ENCODE results near the gene QRSL1. TPM values are rescaled to one million over a fixed set of nuclear protein-coding genes. Genes with fewer than 3 reads are reported as not detected.
"Not testable (repeated sequence)": the region's sequence is repeated elsewhere in the genome, so short reads cannot be mapped to it uniquely, and the experiment has no call there.

Gene QRSL1
- total RNA-seq, 1 experiment from 2014 or later = 61.4 TPM

GRCh38 chr6:106627760-106628159 lies 1.6 kb upstream of the QRSL1 start:
- Histone ChIP-seq H3K9ac (ENCODE audit: low read length) (peak overlapping the region; percentile 81), H3K79me2 (ENCODE audit: low read length) (peaks cover 65% of the 10 kb centered on the region), H3K4me1 (ENCODE audit: low read length) (peaks cover 49% of the 10 kb centered on the region), H3K27ac (ENCODE audit: low read length) (peak overlapping the region; percentile 94), H3K4me3 (ENCODE audit: low read length) (peak overlapping the region; percentile 92), H3K36me3 (ENCODE audit: insufficient read depth, low read length) (peaks cover 18% of the 10 kb centered on the region), H3K4me2 (ENCODE audit: low read depth, low read length, poor library complexity, severe bottlenecking) (peak overlapping the region; percentile 81)
- H3K27me3 ChIP-seq (ENCODE audit: low read length); H2AFZ ChIP-seq (ENCODE audit: low read length); H4K20me1 ChIP-seq (ENCODE audit: insufficient read depth, low read depth, low read length); H3K9me2 ChIP-seq (replicated peaks; ENCODE audit: insufficient read depth, low read length); H3K9me3 ChIP-seq (ENCODE audit: low read length); DNase-seq: not testable (repeated sequence)

DNA sequence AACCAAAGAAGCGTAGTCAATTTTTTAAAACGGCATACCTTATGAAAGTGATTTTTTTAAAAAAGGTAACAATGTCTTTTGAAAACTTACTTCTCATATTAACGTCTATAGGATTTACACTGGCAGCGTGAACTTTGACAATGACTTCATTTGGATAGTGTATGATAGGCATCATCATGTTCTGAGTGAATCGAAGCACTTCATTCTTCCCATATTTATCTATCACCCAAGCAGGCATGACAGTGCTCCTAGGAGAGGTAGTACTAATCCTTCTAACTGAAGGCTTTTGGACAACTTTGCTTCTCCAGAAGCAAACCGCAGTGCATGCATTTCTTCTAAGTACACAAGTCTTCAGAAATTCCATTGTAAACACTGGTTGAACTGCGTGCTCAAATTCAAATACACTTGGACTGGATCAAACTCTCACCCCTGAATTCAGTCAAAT lies 698 bp upstream of the QRSL1 start:
- no peak for DNase-seq
- Histone ChIP-seq H3K27ac (ENCODE audit: low read length) (peak overlapping the region; percentile 94), H3K79me2 (ENCODE audit: low read length) (peaks cover 74% of the 10 kb centered on the region), H3K27me3 (ENCODE audit: low read length) (no peaks in the 10 kb centered on the region), H4K20me1 (ENCODE audit: insufficient read depth, low read depth, low read length) (no peaks in the 10 kb centered on the region), H3K4me3 (ENCODE audit: low read length) (peak overlapping the region; percentile 92), H3K4me2 (ENCODE audit: low read depth, low read length, poor library complexity, severe bottlenecking) (peak overlapping the region; percentile 81), H3K4me1 (ENCODE audit: low read length) (peaks cover 58% of the 10 kb centered on the region), H3K9ac (ENCODE audit: low read length) (peak overlapping the region; percentile 81), H3K9me2 (replicated peaks; ENCODE audit: insufficient read depth, low read length) (no peaks in the 10 kb centered on the region), H3K36me3 (ENCODE audit: insufficient read depth, low read length) (peaks cover 15% of the 10 kb centered on the region), H3K9me3 (ENCODE audit: low read length) (no peaks in the 10 kb centered on the region), H2AFZ (ENCODE audit: low read length) (no peak overlapping the region)

DNA sequence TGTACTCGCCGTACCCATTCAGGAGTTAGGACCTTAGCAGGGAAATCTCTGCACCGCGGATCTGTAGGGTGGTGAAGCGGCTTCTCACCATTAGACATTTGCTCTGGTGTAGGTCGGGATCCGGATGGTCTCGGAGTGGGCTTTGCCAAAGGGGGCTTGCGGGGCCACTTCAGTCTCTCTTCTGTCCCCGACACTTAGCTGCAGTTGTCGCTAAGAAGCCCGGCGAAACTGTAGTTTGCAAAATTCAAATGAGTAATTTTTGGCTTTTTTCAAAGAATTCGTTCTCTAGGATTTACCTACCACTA lies 433 bp downstream of the QRSL1 start:
- H3K4me3 ChIP-seq (ENCODE audit: low read length) = peak overlapping the region; percentile 92
- H3K27me3 ChIP-seq (ENCODE audit: low read length) = no peaks in the 10 kb centered on the region
- peaks cover 85% of the 10 kb centered on the region for H3K79me2 ChIP-seq (ENCODE audit: low read length)
- H3K9ac ChIP-seq (ENCODE audit: low read length) = peak overlapping the region; percentile 81
- peak overlapping the region; percentile 81 for H3K4me2 ChIP-seq (ENCODE audit: low read depth, low read length, poor library complexity, severe bottlenecking)
- peak overlapping the region; percentile 94 for H3K27ac ChIP-seq (ENCODE audit: low read length)
- H3K4me1 ChIP-seq (ENCODE audit: low read length) = peaks cover 69% of the 10 kb centered on the region
- no peak for DNase-seq
- H4K20me1 ChIP-seq (ENCODE audit: insufficient read depth, low read depth, low read length) = no peaks in the 10 kb centered on the region
- no peaks in the 10 kb centered on the region for H3K9me2 ChIP-seq (replicated peaks; ENCODE audit: insufficient read depth, low read length)
- no peaks in the 10 kb centered on the region for H3K9me3 ChIP-seq (ENCODE audit: low read length)
- H3K36me3 ChIP-seq (ENCODE audit: insufficient read depth, low read length) = peaks cover 13% of the 10 kb centered on the region; the same call in 1 of the 2 replicates
- no peak overlapping the region for H2AFZ ChIP-seq (ENCODE audit: low read length)

- Histone ChIP-seq H3K9me3 (ENCODE audit: low read length) (no peaks in the 10 kb centered on the region), H3K36me3 (ENCODE audit: insufficient read depth, low read length) (peaks cover 13% of the 10 kb centered on the region; the same call in 1 of the 2 replicates), H3K9me2 (replicated peaks; ENCODE audit: insufficient read depth, low read length) (no peaks in the 10 kb centered on the region), H2AFZ (ENCODE audit: low read length) (no peak overlapping the region), H3K9ac (ENCODE audit: low read length) (peak overlapping the region; percentile 81), H3K4me3 (ENCODE audit: low read length) (peak overlapping the region; percentile 92), H3K4me2 (ENCODE audit: low read depth, low read length, poor library complexity, severe bottlenecking) (peak overlapping the region; percentile 81), H3K79me2 (ENCODE audit: low read length) (peaks cover 86% of the 10 kb centered on the region), H4K20me1 (ENCODE audit: insufficient read depth, low read depth, low read length) (no peaks in the 10 kb centered on the region), H3K4me1 (ENCODE audit: low read length) (peaks cover 75% of the 10 kb centered on the region), H3K27me3 (ENCODE audit: low read length) (no peaks in the 10 kb centered on the region), H3K27ac (ENCODE audit: low read length) (peak overlapping the region; percentile 94)
- DNase-seq = peak; percentile 78
Observed at GRCh38 chr6:106630366-106630765, 988 bp downstream of the QRSL1 start.

GRCh38 chr6:106631346-106631745 lies 2.0 kb downstream of the QRSL1 start:
- peaks cover 84% of the 10 kb centered on the region for H3K79me2 ChIP-seq (ENCODE audit: low read length)
- DNase-seq = peak; percentile 43
- H3K36me3 ChIP-seq (ENCODE audit: insufficient read depth, low read length) = peaks cover 13% of the 10 kb centered on the region; the same call in 1 of the 2 replicates
- H3K4me3 ChIP-seq (ENCODE audit: low read length) = peak overlapping the region; percentile 5; the same call in 1 of the 2 replicates
- H3K4me1 ChIP-seq (ENCODE audit: low read length) = peaks cover 78% of the 10 kb centered on the region
- H3K4me2 ChIP-seq (ENCODE audit: low read depth, low read length, poor library complexity, severe bottlenecking) = peak overlapping the region; percentile 37
- H3K9ac ChIP-seq (ENCODE audit: low read length) = no peak overlapping the region
- no peaks in the 10 kb centered on the region for H4K20me1 ChIP-seq (ENCODE audit: insufficient read depth, low read depth, low read length)
- H2AFZ ChIP-seq (ENCODE audit: low read length) = no peak overlapping the region
- H3K27ac ChIP-seq (ENCODE audit: low read length) = peak overlapping the region; percentile 97
- no peaks in the 10 kb centered on the region for H3K9me3 ChIP-seq (ENCODE audit: low read length)
- no peaks in the 10 kb centered on the region for H3K27me3 ChIP-seq (ENCODE audit: low read length)
- H3K9me2 ChIP-seq (replicated peaks; ENCODE audit: insufficient read depth, low read length) = no peaks in the 10 kb centered on the region

- H3K9me3 ChIP-seq (ENCODE audit: low read length) = no peaks in the 10 kb centered on the region
- H3K79me2 ChIP-seq (ENCODE audit: low read length) = peaks cover 78% of the 10 kb centered on the region
- H3K4me3 ChIP-seq (ENCODE audit: low read length) = no peak overlapping the region
- no peaks in the 10 kb centered on the region for H3K27me3 ChIP-seq (ENCODE audit: low read length)
- peaks cover 88% of the 10 kb centered on the region for H3K4me1 ChIP-seq (ENCODE audit: low read length)
- H3K27ac ChIP-seq (ENCODE audit: low read length) = peak overlapping the region; percentile 97
- H3K9ac ChIP-seq (ENCODE audit: low read length) = peak overlapping the region; percentile 17
- H4K20me1 ChIP-seq (ENCODE audit: insufficient read depth, low read depth, low read length) = no peaks in the 10 kb centered on the region
- no peak overlapping the region for H2AFZ ChIP-seq (ENCODE audit: low read length)
- no peak for DNase-seq
- H3K36me3 ChIP-seq (ENCODE audit: insufficient read depth, low read length) = peaks cover 16% of the 10 kb centered on the region
- H3K4me2 ChIP-seq (ENCODE audit: low read depth, low read length, poor library complexity, severe bottlenecking) = peak overlapping the region; percentile 21
- H3K9me2 ChIP-seq (replicated peaks; ENCODE audit: insufficient read depth, low read length) = no peaks in the 10 kb centered on the region
Observed at GRCh38 chr6:106634565-106634964, 5.2 kb downstream of the QRSL1 start.

DNA sequence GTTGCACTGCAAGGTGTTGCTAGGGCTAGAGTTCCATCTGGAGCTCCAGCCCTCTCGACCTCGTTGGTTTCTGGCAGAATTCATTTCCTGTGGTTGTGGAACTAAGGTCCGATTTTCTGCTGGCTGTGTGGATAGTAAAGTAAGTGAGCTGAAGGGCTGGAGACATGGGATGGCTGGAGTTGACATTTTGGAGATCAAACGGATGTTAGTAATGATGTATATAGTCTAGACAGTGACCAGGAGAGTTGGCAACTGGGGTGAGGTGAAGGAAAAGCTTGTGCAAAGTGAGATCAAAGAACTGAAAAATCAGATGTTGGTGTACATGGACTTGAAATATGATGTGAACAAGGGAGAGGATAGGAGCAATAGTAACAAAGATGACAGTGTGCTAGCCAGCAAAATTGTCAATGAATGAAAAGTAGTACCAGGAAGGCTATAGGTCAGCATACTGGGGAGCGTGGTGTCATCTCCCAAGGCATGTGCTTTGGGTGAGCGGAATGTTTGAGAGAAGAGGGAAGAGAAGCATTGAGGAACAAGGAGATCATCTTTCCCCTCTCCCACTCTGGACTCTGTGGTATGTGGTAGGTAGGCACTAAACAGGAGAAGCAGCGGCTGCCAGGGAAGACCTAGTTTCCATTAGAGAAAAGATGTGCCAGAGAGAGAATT lies 7.8 kb downstream of the QRSL1 start:
- H3K27ac ChIP-seq (ENCODE audit: low read length) = peak overlapping the region; percentile 97
- peak overlapping the region; percentile 71 for H3K9ac ChIP-seq (ENCODE audit: low read length)
- DNase-seq = peak; percentile 77
- H3K4me2 ChIP-seq (ENCODE audit: low read depth, low read length, poor library complexity, severe bottlenecking) = peak overlapping the region; percentile 87
- H3K79me2 ChIP-seq (ENCODE audit: low read length) = peaks cover 79% of the 10 kb centered on the region
- no peaks in the 10 kb centered on the region for H3K27me3 ChIP-seq (ENCODE audit: low read length)
- peak overlapping the region; percentile 40 for H3K4me3 ChIP-seq (ENCODE audit: low read length)
- no peak overlapping the region for H2AFZ ChIP-seq (ENCODE audit: low read length)
- no peaks in the 10 kb centered on the region for H3K9me3 ChIP-seq (ENCODE audit: low read length)
- H3K36me3 ChIP-seq (ENCODE audit: insufficient read depth, low read length) = peaks cover 30% of the 10 kb centered on the region
- no peaks in the 10 kb centered on the region for H3K9me2 ChIP-seq (replicated peaks; ENCODE audit: insufficient read depth, low read length)
- H3K4me1 ChIP-seq (ENCODE audit: low read length) = peaks cover 85% of the 10 kb centered on the region
- H4K20me1 ChIP-seq (ENCODE audit: insufficient read depth, low read depth, low read length) = no peaks in the 10 kb centered on the region

DNA sequence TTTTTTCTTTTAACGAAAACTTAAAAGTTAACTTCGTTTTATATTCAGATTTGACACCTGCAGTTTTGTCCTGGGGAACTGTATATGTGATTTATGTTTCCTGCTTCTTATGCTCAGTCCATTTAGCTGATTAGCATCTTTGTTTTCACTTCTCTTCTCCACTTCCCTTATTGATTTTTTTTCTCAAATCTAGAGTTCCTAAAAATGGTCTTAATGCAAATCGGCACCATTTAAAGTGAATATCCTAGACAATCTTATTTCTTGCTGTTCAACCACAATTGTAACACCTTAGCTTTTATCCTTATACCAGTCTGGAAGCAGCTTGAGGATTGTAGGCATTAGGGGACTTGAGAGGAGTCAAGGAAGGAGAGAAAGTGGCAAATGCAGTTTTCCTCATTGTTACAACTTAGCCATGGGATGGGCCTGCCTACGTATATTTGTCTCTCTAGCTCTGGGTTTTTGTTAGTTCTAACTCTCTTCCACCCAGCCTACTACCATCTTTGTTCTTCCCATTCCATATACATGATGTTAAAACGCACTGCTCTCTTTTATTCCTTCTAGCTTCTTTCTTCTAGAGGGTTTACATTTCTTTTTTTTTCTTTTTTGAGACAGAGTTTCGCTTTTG lies 8.5 kb downstream of the QRSL1 start:
- Histone ChIP-seq H3K4me1 (ENCODE audit: low read length) (peaks cover 79% of the 10 kb centered on the region), H3K4me3 (ENCODE audit: low read length) (peak overlapping the region; percentile 40), H3K27me3 (ENCODE audit: low read length) (no peaks in the 10 kb centered on the region), H3K9me3 (ENCODE audit: low read length) (no peaks in the 10 kb centered on the region), H3K36me3 (ENCODE audit: insufficient read depth, low read length) (peaks cover 37% of the 10 kb centered on the region), H3K9me2 (replicated peaks; ENCODE audit: insufficient read depth, low read length) (no peaks in the 10 kb centered on the region), H3K9ac (ENCODE audit: low read length) (peak overlapping the region; percentile 71), H2AFZ (ENCODE audit: low read length) (no peak overlapping the region), H3K27ac (ENCODE audit: low read length) (peak overlapping the region; percentile 97), H3K4me2 (ENCODE audit: low read depth, low read length, poor library complexity, severe bottlenecking) (peak overlapping the region; percentile 87), H4K20me1 (ENCODE audit: insufficient read depth, low read depth, low read length) (no peaks in the 10 kb centered on the region), H3K79me2 (ENCODE audit: low read length) (peaks cover 79% of the 10 kb centered on the region)
- peak; percentile 93 for DNase-seq
